Epithelial cell of proximal tubule (primary cell): ENCODE measurements around the gene IKZF4. TPM values are rescaled to one million over a fixed set of nuclear protein-coding genes. Genes with fewer than 3 reads are reported as not detected.
"Not testable (repeated sequence)": the region's sequence is repeated elsewhere in the genome, so short reads cannot be mapped to it uniquely, and the experiment has no call there.

Experiments used
- DNase-seq: peaks from one replicate; pipeline ENCODE4 v3.0.0-alpha.2; 2011; ENCODE audit warnings: low read depth
- H3K4me3 ChIP-seq: 2 replicates; pipeline ENCODE4 v1.5.1; 2011; ENCODE audit warnings: low read depth, mild to moderate bottlenecking, low read length
- total RNA-seq: library from RNA; depleted of rRNA; stranded (reverse); fragments of >200 nt; gene quantifications from 2 replicates; pipeline ENCODE4 v1.2.3, GENCODE V29; 2015
- TF ChIP-seq, protein P1 (sequence below): conservative IDR thresholded peaks from 2 replicates; pipeline ENCODE4 v1.5.1; 2012; ENCODE audit warnings: low read depth, mild to moderate bottlenecking, low read length

IKZF4 gene
- total RNA-seq, 1 donor from 2014 or later = 3.1 TPM

DNA sequence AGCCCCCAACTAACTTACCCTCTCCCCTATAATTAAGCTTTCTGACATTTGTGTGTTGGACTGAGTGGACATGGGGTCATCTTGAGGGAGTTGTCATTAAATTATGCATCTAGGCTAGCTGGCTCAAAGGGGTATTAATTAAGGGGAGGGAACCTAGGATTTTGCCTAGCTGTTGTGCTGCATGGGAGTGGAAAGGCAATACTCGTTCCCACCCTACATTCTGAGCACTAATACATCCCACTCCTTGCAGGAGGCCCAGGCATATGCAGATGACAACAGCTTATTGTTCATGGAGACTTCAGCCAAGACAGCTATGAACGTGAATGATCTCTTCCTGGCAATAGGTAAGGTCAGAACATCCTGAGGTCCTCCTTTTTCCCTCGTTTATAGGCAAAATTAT lies 29.7 kb upstream of the IKZF4 start:
- no peak for DNase-seq
- H3K4me3 ChIP-seq = no peak overlapping the region
- TF ChIP-seq, protein P1, sequence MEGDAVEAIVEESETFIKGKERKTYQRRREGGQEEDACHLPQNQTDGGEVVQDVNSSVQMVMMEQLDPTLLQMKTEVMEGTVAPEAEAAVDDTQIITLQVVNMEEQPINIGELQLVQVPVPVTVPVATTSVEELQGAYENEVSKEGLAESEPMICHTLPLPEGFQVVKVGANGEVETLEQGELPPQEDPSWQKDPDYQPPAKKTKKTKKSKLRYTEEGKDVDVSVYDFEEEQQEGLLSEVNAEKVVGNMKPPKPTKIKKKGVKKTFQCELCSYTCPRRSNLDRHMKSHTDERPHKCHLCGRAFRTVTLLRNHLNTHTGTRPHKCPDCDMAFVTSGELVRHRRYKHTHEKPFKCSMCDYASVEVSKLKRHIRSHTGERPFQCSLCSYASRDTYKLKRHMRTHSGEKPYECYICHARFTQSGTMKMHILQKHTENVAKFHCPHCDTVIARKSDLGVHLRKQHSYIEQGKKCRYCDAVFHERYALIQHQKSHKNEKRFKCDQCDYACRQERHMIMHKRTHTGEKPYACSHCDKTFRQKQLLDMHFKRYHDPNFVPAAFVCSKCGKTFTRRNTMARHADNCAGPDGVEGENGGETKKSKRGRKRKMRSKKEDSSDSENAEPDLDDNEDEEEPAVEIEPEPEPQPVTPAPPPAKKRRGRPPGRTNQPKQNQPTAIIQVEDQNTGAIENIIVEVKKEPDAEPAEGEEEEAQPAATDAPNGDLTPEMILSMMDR = no peak

DNA sequence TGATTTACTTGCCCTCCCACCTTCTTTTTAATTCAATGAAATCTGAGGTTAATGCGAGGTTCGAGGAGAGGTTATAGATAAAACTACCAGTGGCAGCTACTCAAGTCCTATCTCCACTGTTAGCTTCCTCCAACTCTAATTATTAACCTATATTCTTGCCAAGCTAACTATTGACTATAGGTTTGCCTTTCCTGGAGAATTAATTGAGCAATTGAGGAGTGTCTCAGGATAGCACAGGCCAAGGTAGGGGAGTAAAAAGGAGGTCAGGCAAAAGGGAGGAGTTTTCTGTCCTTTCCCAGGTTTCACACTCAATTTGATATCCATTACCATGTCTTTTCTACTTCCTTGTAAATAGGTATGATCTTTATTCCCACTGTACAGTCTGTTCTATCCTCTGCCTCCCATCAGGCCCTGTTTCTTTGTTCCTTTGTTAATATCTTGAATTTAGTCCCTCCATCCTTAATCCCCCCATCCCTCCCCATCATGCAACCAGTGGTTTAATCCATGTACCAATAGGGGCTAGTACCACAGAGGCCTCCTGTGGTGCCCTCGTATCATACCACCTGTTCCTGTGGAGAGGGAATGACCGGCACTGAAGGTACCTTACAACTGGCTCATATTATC lies 27.5 kb upstream of the IKZF4 start:
- DNase-seq = no peak
- H3K4me3 ChIP-seq = no peak overlapping the region
- TF ChIP-seq, protein P1 = no peak

DNA sequence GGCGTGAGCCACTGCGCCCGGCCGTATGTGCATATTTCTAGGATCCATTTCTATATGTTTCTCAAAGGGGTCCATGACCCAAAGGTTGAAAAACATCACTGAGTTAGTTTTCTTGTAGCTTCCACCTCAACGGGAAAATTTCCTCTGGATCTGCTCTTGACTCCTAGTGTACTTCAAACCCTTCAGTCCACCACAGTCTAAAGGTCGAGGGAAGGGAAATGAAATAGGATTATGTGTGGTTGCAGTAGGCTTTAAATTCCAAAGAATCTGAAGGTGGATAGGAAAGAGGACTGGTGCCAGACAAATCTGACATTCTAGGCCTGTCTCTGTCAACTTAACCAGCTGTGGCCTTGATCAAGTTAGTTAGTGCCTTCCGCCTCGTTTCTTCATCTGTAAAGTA lies 25.5 kb upstream of the IKZF4 start:
- TF ChIP-seq, protein P1 = no peak

DNA sequence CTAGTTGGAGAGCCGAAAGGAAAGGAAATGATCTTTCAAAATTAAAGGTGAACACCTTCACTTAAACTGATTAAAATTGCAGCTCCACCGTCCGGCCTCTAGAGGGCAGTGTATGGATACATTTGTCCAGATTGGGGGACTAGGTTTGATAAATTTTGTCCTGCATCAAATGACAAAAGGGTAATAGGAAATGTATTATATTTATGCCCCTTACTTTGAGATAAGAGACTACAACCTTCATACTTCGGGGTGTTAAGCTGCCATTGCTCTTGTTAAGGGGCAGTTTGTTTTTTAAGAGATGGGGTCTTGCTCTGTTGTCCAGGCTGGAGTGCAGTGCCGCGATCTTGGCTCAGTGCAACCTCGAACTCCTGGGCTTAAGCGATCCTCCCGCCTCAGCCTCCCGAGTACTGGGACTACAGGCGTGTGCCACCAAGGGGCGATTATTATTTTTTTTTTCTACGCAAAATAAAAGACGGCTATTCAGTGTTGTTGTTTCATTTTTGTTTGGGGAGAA lies 24.6 kb upstream of the IKZF4 start:
- no peak for DNase-seq
- TF ChIP-seq, protein P1 = peak; percentile 87
- H3K4me3 ChIP-seq = peak overlapping the region; percentile 83

More for the DNA sequence above, 25.5 kb upstream of the IKZF4 start:
- no peak for DNase-seq
- no peak overlapping the region for H3K4me3 ChIP-seq

DNA sequence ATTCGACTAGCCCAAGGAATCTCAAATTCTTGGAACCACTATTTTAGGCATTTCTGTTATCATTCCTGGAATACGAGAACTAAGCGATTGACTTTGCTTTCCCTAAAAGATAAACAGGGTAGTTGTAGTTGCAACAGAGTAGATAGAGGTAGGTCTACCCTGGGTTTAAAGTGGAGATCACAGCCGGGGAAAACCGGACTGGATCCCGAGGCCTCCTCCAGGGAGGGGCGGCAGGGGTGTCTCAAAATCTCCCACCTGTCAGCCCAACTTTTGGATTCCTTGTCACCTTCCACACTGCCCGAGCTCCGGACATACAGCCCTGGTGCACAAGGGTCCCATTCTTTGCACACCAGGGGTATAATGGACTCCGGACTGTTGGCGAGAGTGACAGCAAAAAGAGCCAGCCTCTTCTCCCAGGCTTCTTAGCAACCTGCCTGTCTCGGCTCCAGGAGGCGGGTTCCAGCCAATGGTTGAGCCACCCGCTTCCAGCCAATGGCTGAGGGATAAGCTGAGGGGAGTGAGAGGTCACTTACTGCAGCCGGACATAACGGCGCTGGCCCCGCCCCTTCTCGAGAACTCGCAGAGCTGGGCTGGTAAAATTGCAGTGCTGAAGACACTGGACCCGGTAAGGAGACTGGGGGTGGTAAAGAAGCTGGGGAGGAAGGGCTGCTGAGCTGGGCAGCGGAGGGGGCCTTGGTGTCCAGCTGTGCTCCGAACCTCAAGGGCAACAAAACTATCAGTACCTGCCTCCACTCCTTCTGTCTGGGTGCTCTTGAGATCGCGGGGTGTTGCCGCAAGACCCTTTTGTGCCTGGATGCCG lies 23.9 kb upstream of the IKZF4 start, which contains the start of gene SUOX:
Gene SUOX (plus strand): TSS at position 562 of the 820 bp plus-strand sequence. CDS start 4,946 bp downstream, outside the sequence.
- peak within 1 kb of the TSS; percentile 83 for H3K4me3 ChIP-seq
- TF ChIP-seq, protein P1 = no peak
- peak; percentile 74 for DNase-seq

DNA sequence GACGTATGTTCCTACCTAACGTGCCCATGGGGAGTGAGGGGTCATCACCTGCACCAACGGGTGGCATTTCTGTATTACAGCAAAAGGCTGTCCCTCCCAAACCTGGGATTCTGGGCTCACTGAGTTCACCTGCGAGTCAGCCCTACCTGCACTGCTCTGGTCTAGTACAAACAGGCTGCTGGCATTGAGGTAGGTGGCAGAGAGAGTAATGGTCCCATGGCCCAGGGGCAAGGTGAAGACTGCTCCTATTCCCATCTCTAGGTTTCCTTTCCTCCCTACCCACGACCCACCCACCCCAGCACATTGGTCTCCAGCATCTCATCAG lies 23.3 kb upstream of the IKZF4 start:
- no peak for DNase-seq
- peak overlapping the region; percentile 83 for H3K4me3 ChIP-seq
- TF ChIP-seq, protein P1 = no peak

DNA sequence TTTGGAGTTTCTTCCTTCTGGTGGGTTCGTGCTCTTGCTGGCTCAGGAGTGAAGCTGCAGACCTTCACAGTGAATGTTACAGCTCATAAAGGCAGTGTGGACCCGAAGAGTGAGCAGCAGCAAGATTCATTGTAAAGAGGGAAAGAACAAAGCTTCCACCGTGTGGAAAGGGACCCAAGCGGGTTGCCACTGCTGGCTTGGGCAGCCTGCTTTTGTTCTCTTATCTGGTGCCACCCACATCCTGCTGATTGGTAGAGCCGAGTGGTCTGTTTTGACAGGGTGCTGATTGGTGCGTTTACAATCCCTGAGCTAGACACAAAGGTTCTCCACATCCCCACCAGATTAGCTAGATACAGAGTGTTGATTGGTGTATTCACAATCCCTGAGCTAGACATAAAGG lies 21.3 kb upstream of the IKZF4 start:
- DNase-seq, H3K4me3 ChIP-seq: not testable (repeated sequence)

DNA sequence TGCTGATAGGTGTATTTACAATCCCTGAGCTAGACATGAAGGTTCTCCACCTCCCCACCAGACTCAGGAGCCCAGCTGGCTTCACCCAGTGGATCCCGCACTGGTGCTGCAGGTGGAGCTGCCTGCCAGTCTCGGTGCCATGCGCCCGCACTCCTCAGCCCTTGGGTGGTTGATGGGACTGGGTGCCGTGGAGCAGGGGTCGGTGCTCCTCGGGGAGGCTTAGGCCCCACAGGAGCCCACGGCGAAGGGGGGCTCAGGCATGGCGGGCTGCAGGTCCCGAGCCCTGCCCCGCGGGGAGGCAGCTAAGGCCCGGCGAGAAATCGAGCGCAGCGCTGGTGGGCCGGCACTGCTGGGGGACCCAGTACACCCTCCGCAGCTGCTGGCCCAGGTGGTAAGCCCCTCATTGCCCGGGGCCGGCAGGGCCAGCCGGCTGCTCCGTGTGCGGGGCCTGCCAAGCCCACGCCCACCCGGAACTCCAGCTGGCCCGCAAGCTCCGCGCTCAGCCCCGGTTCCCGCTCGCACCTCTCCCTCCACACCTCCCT lies 20.8 kb upstream of the IKZF4 start:
- not testable (repeated sequence) for H3K4me3 ChIP-seq, DNase-seq
